NT2/D1 (cell line): ENCODE measurements around the gene SKIC8.

Source experiments
- SUZ12 ChIP-seq: IDR thresholded peaks from 2 replicates; pipeline ENCODE4 v1.6.1; 2011; ENCODE audit not compliant: insufficient read length, insufficient read depth; ENCODE audit errors: extremely low read depth
- YY1 ChIP-seq: IDR thresholded peaks from 2 replicates; pipeline ENCODE4 v1.6.1; 2011; ENCODE audit not compliant: insufficient read length, insufficient read depth

- TF ChIP-seq SUZ12: no peak
- no peak for TF ChIP-seq YY1
Observed at GRCh38 chr15:78312536-78312935, 13.1 kb upstream of the SKIC8 start.
